Activated CD8-positive, alpha-beta memory T cell treated with anti-CD3 and anti-CD28 coated beads, Interleukin-2, amount 50 U/mL, for 1 hour (primary cell): Measurements from ENCODE around the gene WWOX.
"Not testable (repeated sequence)": the region's sequence is repeated elsewhere in the genome, so short reads cannot be mapped to it uniquely, and the experiment has no call there.

Experiments used
- DNase-seq: peaks from one replicate; pipeline ENCODE4 v3.0.0-alpha.2; 2020; ENCODE audit errors: extremely low read depth

Gene WWOX

DNA sequence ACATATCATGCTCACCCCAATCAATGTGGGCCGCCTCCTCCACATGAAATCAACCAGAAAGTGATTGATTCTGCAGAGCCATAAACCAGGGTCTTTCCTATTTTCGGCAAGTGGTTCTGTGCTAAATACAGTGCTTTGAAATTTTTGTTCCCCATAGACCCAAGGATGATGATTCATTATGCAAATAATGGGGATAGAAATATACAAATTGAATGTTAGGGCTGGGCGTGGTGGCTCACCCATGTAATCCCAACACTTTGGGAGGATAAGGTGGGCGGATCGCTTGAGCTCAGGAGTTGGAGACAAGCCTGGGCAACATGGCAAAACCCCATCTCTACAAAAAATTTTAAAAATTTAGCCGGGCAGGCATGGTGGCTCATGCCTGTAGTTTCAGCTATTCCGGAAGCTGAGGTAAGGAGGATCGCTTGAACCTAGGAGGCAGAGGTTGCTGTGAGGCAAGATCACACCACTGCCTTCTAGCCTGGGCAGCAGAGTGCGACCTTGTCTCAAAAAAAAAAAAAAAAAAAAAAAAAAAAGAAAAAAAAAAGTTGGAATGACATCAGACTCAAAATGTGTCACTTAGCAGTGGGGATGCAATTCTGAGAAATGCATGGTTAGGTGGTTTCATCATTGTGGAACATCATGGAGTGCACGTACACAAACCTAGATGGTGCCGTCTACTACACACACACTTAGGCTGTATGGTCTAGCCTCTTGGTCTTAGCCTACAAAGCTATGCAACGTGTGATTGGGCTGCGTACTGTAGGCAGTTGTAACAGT is 919.4 kb downstream of the WWOX start:
- no peak for DNase-seq

DNA sequence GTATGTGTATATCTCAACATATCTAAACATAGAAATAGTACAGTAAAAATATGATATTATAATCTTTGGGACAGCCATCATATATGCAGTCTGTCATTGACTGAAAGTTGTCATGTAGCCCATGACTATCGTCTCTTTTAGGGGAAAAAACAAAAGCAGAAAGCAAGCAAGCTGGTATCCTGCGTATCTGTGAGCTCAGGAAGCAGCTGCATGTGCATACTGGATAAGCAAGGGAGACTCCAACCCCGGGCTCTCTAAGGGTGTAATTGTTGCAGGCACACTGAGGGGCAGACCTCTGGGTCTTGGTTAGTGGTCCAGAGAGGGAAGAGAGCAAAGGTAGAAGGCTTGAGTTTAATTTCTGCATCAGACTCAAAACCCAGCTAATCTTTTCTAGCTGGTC is 920.0 kb downstream of the WWOX start:
- DNase-seq: no peak

DNA sequence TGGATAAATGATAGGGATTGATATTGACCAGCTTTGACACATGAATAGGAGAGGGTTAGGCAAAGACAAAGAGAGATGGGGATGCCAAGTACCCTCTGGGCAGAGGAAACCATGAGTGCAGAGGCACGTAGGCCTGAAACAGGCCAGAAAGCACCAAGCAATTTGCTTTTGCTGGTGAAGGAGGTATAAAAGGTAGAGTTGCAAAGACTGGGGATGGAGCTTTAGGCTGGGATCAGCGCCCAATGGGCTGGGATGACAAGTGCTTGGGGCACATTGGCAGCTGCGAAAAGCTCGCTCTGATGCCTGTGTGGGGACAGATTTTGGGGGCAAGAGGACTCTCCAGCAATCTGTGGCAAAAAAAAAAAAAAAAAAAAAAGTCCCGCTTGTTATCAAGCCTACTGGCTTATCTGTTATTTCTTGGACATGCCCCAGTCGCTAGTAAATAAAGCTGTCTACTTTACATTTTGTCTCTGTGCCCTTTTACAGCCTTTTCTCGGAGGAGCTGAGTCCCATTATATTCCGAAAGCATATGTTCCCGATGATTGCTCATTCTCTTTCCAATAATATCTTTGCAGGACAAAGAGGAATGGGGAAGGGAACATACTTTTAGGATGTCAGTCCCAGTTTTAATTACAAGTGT is 922.7 kb downstream of the WWOX start:
- no peak for DNase-seq

DNA sequence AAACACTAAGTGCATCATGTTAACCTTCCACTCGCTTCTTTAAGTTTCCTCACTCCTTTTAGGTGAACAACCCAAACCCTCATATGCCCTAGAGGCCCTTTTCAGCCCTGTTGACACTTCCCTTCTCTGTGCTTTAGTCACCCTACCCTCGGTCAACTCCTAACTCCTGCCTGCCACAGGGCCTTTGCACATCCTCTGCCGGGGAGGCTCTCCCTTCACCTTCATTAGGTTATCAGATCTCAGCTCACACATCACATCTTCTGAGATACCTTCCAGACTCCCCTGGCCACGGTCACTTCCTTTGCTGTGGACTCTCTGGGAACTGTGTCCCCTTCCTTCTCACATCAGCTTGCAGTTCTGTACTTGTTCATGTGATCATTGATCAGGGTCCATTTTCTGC is 926.7 kb downstream of the WWOX start:
- no peak for DNase-seq

DNA sequence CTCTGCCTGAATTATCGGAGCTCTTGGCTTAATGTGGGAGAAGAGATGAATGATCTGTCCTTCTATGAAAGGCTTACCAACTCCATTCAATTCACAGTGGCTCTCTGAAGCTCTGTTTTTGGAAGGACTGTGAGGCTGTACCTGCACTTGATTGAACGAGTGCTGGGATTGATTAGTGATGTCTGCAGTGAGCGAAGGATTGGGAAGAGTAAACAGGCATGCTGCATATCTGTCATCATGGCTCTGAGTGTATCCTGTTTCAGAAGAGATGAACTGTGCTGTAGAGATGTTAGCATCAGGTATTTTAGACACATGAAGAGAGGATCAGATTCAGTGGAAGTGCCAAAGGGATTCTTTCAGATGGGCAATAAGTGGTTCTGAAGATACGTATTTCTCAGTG is 937.1 kb downstream of the WWOX start:
- DNase-seq: no peak

DNA sequence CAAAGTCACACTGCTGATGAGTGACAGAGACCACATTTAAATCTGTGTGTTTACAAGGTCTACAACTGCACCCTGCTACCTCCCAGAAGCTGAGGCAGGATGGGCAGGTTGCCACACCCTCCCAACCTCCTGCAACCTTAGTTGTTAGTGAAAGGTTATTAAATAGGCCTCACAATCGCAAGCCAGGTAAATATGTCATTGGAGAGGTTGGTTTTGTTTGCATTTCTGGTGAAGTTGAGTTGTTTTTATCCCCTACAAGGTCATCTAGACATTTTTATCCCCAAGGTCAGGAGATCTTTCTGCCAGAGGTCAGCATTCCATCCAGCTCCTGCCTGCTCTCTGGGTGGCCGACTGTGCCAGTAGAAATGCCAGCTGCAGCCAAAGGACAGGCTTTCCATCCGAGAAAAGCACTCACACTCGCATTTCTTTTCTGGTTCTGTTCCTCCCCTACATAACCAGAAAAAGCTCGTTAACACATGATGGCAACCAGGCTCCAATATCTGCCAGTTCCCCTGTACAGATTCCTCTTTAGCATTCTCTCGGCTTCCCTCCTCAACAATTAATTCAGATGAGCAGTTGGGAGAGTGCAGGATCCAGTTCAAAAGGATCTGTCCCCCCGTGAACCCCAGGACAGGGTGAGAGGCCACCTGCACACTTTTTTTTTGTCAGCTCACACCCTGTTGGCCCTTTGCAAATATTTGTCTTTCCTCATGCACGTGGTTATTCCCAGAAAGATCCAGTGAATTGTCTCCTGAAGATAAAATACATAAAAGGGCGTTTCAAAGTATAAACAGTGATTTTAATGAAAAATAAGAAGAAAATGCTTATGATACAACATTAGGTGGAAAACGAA is 938.3 kb downstream of the WWOX start:
- DNase-seq: no peak

DNA sequence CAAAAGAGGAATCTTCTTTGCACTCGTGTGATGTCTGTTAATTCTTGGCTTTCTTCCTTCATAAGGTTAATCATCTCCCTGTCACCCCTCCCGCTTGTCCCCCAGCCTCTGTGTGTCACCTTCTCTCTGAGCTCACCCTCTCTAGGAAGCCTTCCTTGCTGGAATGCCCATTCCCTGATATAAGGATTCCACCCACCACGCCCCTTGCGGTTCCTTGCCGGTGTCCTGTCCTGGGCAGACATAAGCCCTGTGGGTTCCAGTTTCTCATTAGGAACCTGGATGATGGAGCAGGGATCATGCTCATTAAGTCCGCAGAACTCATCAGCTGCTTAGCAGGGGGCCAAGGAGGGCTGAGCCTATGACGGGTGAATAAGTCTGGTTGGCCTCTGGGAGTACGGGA is 941.8 kb downstream of the WWOX start:
- DNase-seq: no peak

DNA sequence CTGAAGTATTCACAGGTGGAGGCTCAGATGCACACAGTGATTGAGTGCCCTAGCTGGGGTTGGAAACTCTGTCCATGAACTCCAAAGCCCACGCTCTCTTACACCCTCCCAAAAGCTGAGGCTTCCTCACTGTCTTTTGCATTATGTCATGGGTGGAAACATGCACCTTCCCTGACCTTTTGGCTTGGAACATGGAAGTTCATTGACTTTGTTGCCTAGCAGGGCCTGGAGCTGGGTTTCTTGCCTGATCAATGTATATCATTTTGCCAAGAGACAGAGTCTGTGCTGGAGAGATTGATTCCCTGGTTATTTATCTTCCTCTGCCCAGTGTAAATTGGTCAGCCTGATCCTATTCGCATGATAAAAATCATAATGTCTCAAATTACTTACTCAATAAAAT is 942.7 kb downstream of the WWOX start:
- DNase-seq: no peak

DNA sequence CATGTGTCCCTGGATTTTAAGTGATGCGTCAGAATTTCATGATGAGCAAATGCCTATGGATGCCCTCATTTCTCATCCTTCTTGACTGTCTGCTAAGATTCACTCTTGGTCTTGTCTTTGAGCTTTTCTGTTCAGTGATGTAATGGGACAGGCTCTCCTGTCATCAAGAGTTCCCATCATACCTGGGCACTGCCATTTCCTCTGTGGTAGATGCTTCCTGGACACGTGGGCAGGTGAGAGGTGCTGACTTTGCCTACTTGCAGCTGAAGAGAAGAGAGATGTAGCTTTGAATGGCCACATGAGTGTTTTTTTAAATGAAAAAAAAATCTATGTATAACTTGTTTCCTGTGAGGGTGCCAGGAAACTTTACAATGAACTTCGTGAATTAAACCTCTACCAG is 943.4 kb downstream of the WWOX start:
- DNase-seq: no peak

DNA sequence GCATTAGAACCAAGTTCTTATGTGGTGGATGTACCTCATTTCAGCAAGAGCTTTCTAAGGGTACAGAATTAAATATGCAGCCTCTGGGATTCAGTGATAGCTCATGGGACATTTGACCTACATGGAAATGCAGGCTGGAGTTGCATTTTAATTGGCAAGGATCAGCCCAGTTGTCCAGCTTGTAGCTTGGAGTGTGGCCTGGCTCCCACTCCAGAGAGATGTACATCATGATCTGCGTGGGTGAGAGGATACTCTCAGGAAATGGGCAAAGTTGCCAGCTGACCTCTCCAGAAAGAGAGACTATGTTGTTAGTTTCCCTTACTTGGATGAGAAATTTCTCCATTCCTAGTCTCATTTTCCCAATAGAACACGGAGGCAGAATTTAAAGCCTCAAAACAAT is 945.7 kb downstream of the WWOX start:
- no peak for DNase-seq

DNA sequence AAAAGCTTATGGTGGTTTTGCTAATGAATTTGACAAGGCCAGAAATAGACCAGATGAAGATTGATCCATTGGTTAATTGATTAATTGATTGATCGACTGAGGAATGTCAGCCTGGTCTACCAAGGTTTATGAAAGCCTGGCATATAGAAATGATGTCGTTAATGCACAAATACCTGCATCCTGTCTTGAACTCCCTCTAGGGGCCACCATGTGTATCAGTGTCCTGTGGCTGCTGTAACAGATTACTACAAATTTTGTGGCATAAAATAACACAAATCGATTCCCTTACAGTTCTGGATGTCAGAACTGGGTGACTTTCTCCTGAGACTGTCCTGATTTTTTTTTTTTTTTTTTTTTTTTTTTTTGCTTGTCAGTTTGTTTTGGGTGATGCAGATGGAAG is 947.9 kb downstream of the WWOX start:
- DNase-seq: no peak

DNA sequence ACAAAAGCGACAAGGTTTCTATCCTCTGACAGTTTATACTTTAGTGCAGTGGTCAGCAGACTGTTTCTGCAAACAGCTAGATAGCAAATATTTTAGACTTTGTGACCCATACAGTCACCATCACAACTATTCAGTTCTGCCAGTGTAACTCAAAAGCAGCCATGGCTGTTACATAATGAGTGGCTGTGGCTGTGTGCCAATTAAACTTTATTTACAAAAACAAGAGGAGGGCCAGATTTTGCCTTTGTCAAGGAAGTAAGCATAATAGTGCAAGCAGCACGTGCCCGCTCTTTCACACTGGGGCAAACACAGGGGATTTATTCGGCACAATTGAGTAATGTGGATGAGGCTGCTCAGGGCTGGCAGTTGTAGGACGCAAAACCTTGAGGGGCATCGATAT is 949.6 kb downstream of the WWOX start:
- DNase-seq: no peak

DNA sequence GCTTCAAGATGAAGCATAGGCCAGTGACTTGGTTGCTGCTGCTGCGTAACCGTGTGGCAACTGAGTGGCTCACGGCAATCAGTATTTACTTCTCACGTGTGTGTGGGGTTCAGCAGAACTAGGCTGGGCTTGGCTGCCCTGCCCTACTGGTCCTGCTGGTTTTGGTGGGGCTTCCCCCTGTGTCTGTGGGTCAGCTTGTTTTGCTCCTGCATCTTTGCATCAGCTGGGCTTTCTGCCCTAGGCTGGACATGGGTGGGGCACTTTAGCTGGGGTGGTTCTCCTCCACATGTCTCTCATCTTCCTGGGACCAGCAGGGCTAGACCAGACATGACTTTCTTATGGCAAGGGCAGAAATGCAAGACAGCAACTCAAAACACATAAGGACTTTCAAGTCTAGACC is 950.6 kb downstream of the WWOX start:
- no peak for DNase-seq

DNA sequence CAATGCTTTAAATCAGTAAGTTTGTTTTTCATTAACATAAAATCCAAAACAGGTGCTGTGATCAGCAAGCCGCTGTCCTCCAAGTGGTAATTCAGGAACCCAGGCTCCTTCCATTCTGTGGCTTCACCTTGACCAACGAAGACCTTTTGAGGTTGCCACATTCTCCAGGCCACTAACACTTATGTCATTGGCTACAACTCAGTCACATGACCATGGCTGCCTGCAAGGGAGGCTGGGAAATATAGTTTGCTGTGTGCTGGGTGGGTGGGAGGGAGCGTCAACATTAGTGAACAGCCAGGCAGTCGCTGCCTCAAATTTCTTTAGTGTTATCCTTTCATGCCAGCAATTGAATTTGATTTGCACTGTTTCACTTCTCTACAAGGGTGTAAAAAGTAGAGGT is 951.9 kb downstream of the WWOX start:
- no peak for DNase-seq

DNA sequence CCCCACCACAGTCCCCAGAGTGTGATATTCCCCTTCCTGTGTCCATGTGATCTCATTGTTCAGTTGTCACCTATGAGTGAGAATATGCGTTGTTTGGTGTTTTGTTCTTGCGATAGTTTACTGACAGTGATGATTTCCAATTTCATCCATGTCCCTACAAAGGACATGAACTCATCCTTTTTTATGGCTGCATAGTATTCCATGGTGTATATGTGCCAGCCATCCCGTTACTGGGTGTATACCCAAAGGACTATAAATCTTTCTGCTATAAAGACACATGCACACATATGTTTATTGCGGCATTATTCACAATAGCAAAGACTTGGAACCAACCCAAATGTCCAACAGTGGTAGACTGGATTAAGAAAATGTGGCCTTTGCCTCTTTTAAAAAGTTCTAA is 952.7 kb downstream of the WWOX start:
- not testable (repeated sequence) for DNase-seq

DNA sequence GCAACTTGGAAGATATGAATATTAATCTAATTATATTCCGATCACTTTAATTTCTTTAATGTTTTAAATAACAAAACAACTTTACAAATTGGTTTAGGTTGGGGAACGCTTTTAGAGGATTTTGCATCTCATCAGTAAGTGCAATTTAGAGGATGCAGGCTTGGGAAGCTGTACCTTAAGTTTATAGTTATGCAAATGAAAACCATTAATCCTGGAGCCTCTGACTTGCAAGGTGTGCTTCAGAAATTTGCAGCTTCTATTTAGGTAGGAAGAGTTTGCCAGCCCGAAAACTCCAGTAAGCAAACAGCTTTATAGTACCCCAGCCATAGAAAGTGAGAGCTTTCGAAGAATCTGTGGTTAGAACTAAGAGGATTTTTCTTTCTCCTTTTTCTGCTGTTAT is 954.1 kb downstream of the WWOX start:
- DNase-seq: no peak

DNA sequence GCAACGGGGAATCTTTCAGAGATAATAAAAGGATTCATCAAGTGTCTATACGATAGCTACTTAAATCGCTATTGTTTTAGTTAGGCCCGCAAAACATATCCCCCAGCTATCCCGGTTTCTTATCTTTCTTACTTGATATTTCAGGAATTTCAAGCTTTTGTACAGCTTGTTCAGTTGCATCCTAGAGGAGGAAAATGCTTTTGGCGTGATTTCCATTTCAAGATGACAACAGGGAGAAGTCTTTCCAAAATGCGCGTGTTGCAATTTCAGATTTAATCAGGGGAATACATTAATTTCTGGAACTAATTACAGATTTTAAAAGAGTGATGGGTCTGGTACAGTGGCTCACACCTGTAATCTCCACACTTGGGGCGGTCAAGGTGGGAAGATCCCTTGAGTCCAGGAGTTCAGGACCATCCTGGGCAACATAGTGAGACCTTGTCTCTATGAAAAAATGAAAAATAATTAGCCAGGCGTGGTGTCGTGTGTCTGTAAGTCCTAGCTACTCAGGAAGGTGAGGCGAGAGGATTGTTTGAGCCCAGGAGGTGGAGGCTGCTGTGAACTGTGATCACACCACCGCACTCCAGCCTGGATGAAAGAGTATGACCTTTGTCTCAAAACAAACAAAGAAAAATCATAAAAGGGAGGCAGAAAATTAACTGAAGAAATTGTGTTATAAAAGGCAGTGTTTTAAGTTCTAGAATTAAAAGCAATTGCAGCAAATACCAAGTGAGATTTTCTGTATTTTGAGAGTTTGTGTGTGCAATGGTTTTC is 954.9 kb downstream of the WWOX start:
- no peak for DNase-seq

DNA sequence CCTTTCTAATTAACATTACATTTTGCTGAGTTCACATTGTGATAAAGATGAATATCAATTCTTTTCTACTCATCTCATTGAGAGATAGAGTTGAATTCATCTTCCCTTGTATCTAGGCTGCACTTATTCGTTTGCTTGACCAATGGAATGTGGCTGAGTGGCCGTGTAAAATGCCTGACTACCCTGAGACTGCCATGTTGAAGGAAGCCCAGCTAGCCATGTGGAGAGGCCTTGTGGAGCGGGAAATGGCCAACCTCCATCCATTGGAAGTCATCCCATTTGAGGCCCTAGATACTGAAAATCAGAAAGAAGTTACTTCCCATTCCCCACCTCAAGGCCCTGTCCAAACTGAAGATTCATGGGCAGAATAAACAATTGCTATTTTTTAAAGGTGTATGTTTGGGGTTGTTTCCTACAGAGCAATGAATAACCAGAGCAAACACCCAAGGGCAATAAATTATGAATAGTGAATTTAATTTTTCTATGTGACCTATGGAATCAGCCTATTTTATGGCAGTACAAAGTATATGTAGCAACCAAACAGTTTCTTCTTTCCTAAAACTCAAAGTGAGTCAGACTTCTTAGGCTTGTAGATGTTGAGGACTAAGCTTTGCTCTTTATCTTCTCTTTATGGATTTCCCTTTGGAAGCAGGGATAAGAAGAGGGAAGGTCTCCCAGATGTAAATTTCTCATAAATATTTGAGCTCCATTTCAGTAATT is 956.0 kb downstream of the WWOX start:
- DNase-seq: no peak

DNA sequence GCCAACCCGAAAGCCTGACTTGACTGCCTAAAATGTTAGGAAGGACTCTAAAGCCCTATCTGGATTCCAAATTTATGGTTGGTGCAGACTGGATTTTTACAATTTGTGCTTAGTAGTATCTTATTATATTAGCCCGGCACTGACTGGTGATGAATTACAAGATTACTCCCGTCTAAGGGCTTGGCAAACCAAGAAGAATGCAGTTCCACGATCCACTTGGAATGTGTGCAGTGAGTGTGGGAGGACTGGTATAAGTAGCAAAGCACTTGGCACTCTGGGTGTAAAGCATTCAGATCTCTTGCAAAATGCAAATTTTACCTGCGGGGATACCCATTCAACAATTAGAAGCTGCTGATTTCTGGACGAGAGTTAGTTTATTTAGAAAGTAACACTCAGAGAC is 961.7 kb downstream of the WWOX start:
- no peak for DNase-seq

DNA sequence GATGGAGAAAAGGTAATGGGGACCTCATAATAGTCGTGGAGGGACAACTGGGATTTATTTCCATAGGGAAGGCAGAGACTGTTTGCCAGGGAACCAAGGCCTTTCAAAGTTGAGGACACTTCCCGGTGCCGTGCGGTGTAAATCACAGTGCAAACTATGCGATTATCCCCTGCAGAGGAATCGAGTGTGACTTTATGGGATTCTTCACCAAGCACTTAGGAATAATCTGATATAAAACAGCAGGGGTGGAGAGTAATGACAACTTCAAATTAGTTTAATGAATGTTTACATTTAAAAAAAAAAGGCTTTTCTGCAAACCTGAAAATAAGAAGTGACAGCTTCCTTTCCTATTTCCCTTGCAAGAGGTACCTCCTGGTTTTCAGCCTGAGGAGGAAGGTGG is 962.9 kb downstream of the WWOX start:
- no peak for DNase-seq

DNA sequence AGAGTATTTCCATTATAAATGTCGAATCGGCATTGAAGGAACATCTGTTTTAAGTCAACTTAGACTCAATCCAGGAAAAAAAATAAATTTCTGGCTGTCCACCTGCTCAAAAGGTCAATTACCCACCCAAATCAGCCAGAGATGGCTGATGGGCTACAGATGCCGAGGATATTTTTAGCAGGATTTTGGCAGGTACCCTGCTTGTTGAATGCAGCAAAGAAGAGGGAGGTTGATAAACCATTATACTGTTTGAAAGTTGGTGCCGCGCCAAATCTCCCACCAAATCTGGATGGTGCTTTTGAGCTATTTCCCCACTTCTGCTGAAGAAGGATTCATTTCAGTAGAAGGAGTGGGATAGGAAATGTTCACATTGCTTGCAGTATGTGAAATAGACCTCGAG is 963.4 kb downstream of the WWOX start:
- no peak for DNase-seq
